Head of caudate nucleus (tissue), 42 donors: ENCODE data around the gene OR10R2.
A peak's percentile ranks its signal among the peaks of the same experiment; 100 is the strongest.
"Not testable (repeated sequence)": the region's sequence is repeated elsewhere in the genome, so short reads cannot be mapped to it uniquely, and the experiment has no call there.

Source experiments
- DNase-seq, 42 donors: peaks; one replicate each; pipeline versions ENCODE4 v3.0.0 to v3.0.0-alpha.2; 2020 to 2021; ENCODE audit warnings: mixed read lengths in 7 of 42
- intact Hi-C: fragments of 100-400 bp; cut with DNase I; formaldehyde crosslinking; loops from one replicate; pipeline ENCODE4 v1.15.0; 2022

Gene OR10R2, protein sequence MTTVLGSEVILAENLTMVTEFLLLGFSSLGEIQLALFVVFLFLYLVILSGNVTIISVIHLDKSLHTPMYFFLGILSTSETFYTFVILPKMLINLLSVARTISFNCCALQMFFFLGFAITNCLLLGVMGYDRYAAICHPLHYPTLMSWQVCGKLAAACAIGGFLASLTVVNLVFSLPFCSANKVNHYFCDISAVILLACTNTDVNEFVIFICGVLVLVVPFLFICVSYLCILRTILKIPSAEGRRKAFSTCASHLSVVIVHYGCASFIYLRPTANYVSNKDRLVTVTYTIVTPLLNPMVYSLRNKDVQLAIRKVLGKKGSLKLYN

DNA sequence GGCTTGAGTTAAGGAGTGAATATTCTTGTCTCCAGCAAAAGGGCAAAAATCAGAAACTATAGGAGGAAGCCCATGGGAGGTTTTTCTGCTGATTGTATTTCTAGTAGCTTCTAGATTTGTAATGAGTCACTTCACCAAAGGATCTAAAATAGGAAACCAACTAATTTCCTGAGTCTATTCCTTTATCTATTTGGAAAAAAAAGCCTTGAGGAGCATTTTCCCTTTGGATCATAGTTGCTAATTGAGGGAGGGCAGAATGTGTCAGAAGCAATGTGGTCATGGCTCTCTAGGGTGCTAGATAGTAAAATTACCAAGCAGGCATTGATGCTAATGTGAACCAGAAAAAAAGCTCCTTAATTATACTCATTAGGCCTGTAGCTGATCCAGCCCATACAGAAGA is at the start of gene OR10R2:
TSS of gene OR10R2 (plus strand) at position 301 of the 400 bp plus-strand sequence. CDS start 106 bp downstream, outside the sequence.
- intact Hi-C loops, result no loop called here
- DNase-seq, result no peak

DNA sequence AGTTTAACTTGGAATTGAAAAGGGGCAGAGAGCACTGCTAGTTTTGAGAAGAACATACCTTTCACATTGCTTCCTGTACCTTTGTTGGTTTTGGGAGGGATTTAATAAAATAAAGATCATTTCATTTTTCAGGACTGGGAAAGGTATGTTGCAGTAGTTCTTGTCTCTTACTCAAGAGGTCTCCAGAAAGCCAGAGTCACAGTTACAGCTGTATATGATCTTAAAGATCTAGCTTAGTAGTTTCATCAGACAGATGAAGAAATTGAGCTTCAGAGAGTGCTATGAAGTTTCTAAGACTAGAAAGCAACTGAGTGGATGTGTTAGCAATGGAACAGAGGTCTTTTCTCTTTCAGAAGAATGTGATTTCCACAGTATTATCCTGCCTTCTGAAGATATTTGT is 47.0 kb upstream of the OR10R2 start:
- no peak for DNase-seq
- intact Hi-C loops, result no loop called here

- no peak for DNase-seq
- intact Hi-C loops, result no loop called here
Measured at GRCh38 chr1:158426137-158426536, 45.9 kb upstream of the OR10R2 start, which contains the start of gene OR10K2. Gene OR10K2, minus strand, starts transcription at chr1:158426237. Its CDS starts 5,371 bp downstream, at chr1:158420866.

- intact Hi-C loops, DNase-seq: not testable (repeated sequence)
Measured at GRCh38 chr1:158430163-158430562, 41.9 kb upstream of the OR10R2 start.

- intact Hi-C loops, result no loop called here
- no peak for DNase-seq
Measured at GRCh38 chr1:158434741-158435140, 37.3 kb upstream of the OR10R2 start.

- no peak for DNase-seq
- intact Hi-C loops, result no loop called here
Measured at GRCh38 chr1:158445376-158445775, 26.6 kb upstream of the OR10R2 start.

GRCh38 chr1:158454537-158454936 is 17.5 kb upstream of the OR10R2 start:
- no peak for DNase-seq
- intact Hi-C loops, result no loop called here

DNA sequence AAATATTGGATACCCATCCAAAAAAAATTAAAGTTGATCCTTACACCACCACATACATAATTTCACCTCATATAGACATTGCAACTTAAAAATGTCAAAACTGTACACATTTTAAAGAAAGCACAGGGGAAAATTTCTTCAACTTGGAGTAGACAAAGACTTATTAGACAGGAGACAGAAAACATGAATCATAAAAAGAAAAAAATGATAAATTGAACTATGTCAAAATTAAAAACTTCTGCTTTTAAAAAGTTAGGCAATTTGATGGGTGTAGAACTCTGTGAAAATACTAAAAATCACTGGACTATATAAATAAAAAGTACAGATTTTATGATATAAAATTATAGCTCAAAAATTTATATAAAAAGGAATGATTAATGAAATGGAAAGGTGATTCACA is 14.8 kb upstream of the OR10R2 start:
- no peak for DNase-seq
- intact Hi-C loops, result no loop called here

DNA sequence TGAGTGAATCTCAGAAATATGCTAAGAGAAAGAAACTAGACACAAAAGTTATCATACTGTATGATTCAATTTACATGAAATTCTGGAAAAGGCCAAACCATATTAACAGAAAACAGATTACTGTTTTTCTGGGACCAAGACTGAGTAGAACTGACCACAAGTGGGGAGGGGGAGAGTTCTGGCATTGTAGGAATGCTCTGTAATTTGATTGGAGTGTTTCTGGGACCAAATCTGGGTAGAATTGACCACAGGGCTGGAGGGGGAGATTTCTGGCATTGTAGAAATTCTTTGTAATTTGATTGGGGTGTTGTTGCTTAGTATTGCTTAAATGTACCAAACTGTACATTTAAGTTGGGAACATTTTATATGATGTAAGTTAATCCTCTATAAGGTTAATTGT is 13.8 kb upstream of the OR10R2 start:
- intact Hi-C loops, result no loop called here
- no peak for DNase-seq

GRCh38 chr1:158461534-158461933 is 10.5 kb upstream of the OR10R2 start, which contains the start of gene OR10K1:
Gene OR10K1, plus strand, starts transcription at chr1:158461834. Its CDS starts 3,728 bp downstream, at chr1:158465562.
- intact Hi-C loops, result no loop called here

DNA sequence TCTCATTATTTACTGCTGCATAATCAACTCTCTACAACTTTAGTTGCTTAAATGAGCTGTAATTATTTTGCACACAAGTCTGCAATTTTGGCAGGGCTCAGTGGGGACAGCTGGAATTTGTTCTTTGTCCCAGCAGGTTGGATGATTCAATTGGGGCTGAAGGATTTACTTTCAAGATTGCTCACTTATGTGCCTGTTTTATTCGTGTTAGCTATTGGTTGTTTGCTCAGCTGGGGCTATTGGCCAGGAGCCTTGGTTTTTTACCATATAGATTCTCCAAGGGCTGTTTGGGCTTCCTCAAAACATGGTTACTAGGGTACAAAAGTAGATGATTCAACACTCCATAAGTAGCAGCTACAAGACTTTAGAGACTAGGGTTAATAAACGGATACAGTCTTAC is 13.4 kb downstream of the OR10R2 start:
- intact Hi-C loops, result no loop called here
- no peak for DNase-seq

More at GRCh38 chr1:158461534-158461933, 10.5 kb upstream of the OR10R2 start, which contains the start of gene OR10K1:
- no peak for DNase-seq

DNA sequence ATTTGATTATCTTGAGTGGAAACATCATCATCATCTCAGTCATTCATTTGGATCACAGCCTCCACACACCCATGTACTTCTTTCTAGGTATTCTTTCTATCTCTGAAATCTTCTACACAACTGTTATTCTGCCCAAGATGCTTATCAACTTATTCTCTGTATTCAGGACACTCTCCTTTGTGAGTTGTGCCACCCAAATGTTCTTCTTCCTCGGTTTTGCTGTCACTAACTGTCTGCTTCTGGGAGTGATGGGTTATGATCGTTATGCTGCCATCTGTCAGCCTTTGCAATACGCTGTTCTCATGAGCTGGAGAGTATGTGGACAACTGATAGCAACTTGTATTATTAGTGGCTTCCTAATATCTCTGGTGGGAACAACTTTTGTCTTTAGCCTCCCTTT is 19.3 kb downstream of the OR10R2 start:
- DNase-seq, result no peak
- intact Hi-C loops, result no loop called here

DNA sequence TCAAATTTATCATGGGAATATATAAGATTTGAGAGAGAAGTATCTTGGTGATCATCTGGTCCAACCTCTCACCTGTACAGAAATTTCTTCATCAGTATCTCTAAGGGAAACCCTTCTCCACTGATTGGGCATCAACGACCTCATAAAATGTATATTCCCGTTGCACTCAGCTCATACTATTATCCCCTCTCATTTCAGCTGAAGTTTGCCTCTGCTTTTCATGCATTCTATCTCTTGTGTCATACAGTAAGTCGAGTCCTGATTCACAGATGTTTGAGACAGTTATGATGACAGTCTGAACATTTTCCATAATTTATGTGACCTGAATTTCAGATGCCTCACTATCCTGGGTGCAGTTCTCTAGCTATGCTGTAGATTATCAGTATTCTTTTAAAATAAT is 21.0 kb downstream of the OR10R2 start:
- intact Hi-C loops, result no loop called here
- DNase-seq, result no peak

GRCh38 chr1:158494796-158495195 is 22.8 kb downstream of the OR10R2 start:
- no peak for DNase-seq
- intact Hi-C loops, result no loop called here

GRCh38 chr1:158496374-158496773 is 24.4 kb downstream of the OR10R2 start:
- peak in 2 of 42 donors; percentile 9 to 26 for DNase-seq
- intact Hi-C loops, result no loop called here

- peak in 22 of 42 donors; percentile 4 to 68 (median 18) for DNase-seq
Measured at GRCh38 chr1:158506369-158506987, 34.5 kb downstream of the OR10R2 start.

GRCh38 chr1:158507511-158507910 is 35.5 kb downstream of the OR10R2 start:
- intact Hi-C loops, result no loop called here
- no peak for DNase-seq

More at GRCh38 chr1:158506369-158506987, 34.5 kb downstream of the OR10R2 start:
- intact Hi-C loops, result no loop called here

- intact Hi-C loops, result no loop called here
- peak in 1 of 42 donors; percentile 7 for DNase-seq
Measured at GRCh38 chr1:158509471-158510156, 37.6 kb downstream of the OR10R2 start.

DNA sequence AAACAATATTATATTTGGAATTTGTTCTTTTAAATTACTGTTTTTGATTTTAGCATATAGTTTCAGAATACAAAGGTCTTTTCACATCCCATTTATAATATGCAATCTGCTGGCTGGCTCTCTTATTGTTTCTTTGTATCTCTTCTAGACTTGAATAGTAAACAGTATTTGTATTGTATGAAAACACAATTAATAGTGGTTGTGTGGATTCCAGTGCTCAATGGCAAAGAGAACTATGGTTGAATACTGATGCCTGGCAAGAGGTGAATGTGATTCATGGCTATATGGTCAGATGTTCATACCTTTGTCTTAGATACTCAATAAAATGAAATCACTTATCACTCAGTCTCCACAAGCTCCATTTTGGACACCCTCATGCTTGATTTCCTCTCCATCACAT is 44.9 kb downstream of the OR10R2 start:
- DNase-seq, result no peak
- intact Hi-C loops, result no loop called here

DNA sequence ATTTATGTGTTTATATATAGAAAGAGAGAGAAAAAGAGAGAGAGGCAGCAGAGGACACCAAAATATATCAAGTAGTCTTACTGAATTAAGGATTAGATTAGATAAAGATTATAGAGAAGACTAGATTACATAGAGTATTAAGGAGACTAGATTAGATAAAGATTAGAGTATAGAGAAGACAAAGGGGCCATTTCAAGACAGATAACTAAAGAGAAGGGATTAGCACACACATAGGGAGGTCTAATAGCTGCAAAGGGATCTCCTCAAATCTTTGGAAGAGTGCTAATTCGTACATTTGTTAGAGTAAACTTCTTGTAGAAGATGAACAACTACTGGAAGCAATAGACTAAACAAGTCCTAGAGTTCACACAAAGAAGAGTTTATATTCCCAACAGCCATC is 48.0 kb downstream of the OR10R2 start:
- intact Hi-C loops, result no loop called here
- DNase-seq, result no peak
